Mesenchymal stem cell (in vitro differentiated cells and primary cell): Measurements from ENCODE around the gene CD81.

Experiments
- DNase-seq: peaks from one replicate; pipeline ENCODE4 v3.0.0-alpha.2; 2013
- H2AFZ ChIP-seq: one replicate; pipeline ENCODE4 v1.6.1; 2013; ENCODE audit warnings: low read depth, mild to moderate bottlenecking, control low read depth, inconsistent platforms, low read length, moderate library complexity
- H2AK5ac ChIP-seq: 2 replicates; pipeline ENCODE4 v1.6.1; 2013; ENCODE audit warnings: low read length, moderate library complexity, mild to moderate bottlenecking, inconsistent platforms; ENCODE audit not compliant: severe bottlenecking
- H2BK120ac ChIP-seq: one replicate; pipeline ENCODE4 v1.6.1; 2013; ENCODE audit warnings: low read depth, mild to moderate bottlenecking, inconsistent platforms, low read length, moderate library complexity
- H2BK12ac ChIP-seq, 2 experiments: one replicate each; pipeline ENCODE4 v1.6.1; 2013; ENCODE audit warnings: inconsistent platforms in 2 of 2, low read length in 2 of 2, mild to moderate bottlenecking in 2 of 2, moderate library complexity in 2 of 2, control low read depth in 1 of 2
- H2BK15ac ChIP-seq: one replicate; pipeline ENCODE4 v1.6.1; 2013; ENCODE audit warnings: mild to moderate bottlenecking, low read depth, inconsistent platforms; ENCODE audit not compliant: poor library complexity, severe bottlenecking
- H2BK5ac ChIP-seq: 2 replicates; pipeline ENCODE4 v1.6.1; 2013; ENCODE audit warnings: low read depth, mild to moderate bottlenecking, low read length, control low read depth, inconsistent platforms; ENCODE audit not compliant: poor library complexity, severe bottlenecking
- H3K14ac ChIP-seq, 2 experiments: one replicate each; pipeline ENCODE4 v1.6.1; 2013; ENCODE audit warnings: inconsistent platforms in 2 of 2, low read length in 2 of 2, control low read depth in 1 of 2, mild to moderate bottlenecking in 1 of 2, moderate library complexity in 1 of 2
- H3K18ac ChIP-seq, 2 experiments: one replicate each; pipeline ENCODE4 v1.6.1; 2013; ENCODE audit warnings: inconsistent platforms in 2 of 2, low read length in 2 of 2, control low read depth in 1 of 2, low read depth in 1 of 2, mild to moderate bottlenecking in 1 of 2
- H3K23ac ChIP-seq, 2 experiments: one replicate each; pipeline ENCODE4 v1.6.1; 2013; ENCODE audit warnings: inconsistent platforms in 2 of 2, low read length in 2 of 2, mild to moderate bottlenecking in 2 of 2, moderate library complexity in 2 of 2, control low read depth in 1 of 2
- H3K27ac ChIP-seq: 2 replicates; pipeline ENCODE4 v1.5.1; 2013; ENCODE audit warnings: mild to moderate bottlenecking, moderate library complexity, low read length, control low read depth, inconsistent platforms; ENCODE audit not compliant: poor library complexity, severe bottlenecking
- H3K27me3 ChIP-seq, 2 experiments: 2 replicates each; pipeline versions ENCODE4 v1.6.1 to v1.7.0; 2013; ENCODE audit warnings: low read length in 2 of 2, mild to moderate bottlenecking in 2 of 2, moderate library complexity in 2 of 2, control low read depth in 1 of 2, inconsistent platforms in 1 of 2; ENCODE audit not compliant: control insufficient read depth in 1 of 2, insufficient read depth in 1 of 2
- H3K36me3 ChIP-seq, 2 experiments: 2 replicates each; pipeline versions ENCODE4 v1.6.1 to v1.7.0; 2013; ENCODE audit warnings: low read length in 2 of 2, control low read depth in 1 of 2, inconsistent platforms in 1 of 2, low read depth in 1 of 2, mild to moderate bottlenecking in 1 of 2; ENCODE audit not compliant: insufficient read depth in 2 of 2, control insufficient read depth in 1 of 2
- H3K4ac ChIP-seq, 2 experiments: one replicate each; pipeline ENCODE4 v1.6.1; 2013; ENCODE audit warnings: inconsistent platforms in 2 of 2, low read length in 2 of 2, mild to moderate bottlenecking in 2 of 2, moderate library complexity in 2 of 2, control low read depth in 1 of 2, low read depth in 1 of 2
- H3K4me1 ChIP-seq: 2 replicates; pipeline ENCODE4 v1.6.1; 2013; ENCODE audit warnings: low read depth, low read length, control low read depth; ENCODE audit not compliant: control insufficient read depth, insufficient read depth
- H3K4me2 ChIP-seq: 2 replicates; pipeline ENCODE4 v1.6.1; 2013; ENCODE audit warnings: low read length, mild to moderate bottlenecking, inconsistent platforms; ENCODE audit not compliant: poor library complexity, severe bottlenecking
- H3K4me3 ChIP-seq, 2 experiments: 2 replicates each; pipeline versions ENCODE4 v1.5.1 to v1.7.0; 2013; ENCODE audit warnings: low read length in 2 of 2, mild to moderate bottlenecking in 2 of 2, control low read depth in 1 of 2, low read depth in 1 of 2; ENCODE audit not compliant: insufficient read depth in 1 of 2
- H3K79me1 ChIP-seq: replicated peaks from 2 replicates; pipeline ENCODE4 v1.6.1; 2013; ENCODE audit warnings: mild to moderate bottlenecking, control low read depth, low read length, inconsistent platforms; ENCODE audit not compliant: poor library complexity, severe bottlenecking
- H3K9ac ChIP-seq: 2 replicates; pipeline ENCODE4 v1.7.0; 2013; ENCODE audit warnings: mild to moderate bottlenecking, low read length, moderate library complexity
- H3K9me3 ChIP-seq: 2 replicates; pipeline ENCODE4 v1.7.0; 2013; ENCODE audit warnings: mild to moderate bottlenecking, low read length; ENCODE audit not compliant: control insufficient read depth
- H4K8ac ChIP-seq: one replicate; pipeline ENCODE4 v1.6.1; 2013; ENCODE audit warnings: inconsistent platforms, mild to moderate bottlenecking, low read length, moderate library complexity
- H4K91ac ChIP-seq: one replicate; pipeline ENCODE4 v1.6.1; 2013; ENCODE audit warnings: mild to moderate bottlenecking, low read length, inconsistent platforms
- WGBS: methylation state at CpG from one replicate; pipeline ENCODE4 v1.1.7; 2013; ENCODE audit warnings: mixed read lengths; 5-methylcytosine and 5-hydroxymethylcytosine counted together

CD81 gene

DNA sequence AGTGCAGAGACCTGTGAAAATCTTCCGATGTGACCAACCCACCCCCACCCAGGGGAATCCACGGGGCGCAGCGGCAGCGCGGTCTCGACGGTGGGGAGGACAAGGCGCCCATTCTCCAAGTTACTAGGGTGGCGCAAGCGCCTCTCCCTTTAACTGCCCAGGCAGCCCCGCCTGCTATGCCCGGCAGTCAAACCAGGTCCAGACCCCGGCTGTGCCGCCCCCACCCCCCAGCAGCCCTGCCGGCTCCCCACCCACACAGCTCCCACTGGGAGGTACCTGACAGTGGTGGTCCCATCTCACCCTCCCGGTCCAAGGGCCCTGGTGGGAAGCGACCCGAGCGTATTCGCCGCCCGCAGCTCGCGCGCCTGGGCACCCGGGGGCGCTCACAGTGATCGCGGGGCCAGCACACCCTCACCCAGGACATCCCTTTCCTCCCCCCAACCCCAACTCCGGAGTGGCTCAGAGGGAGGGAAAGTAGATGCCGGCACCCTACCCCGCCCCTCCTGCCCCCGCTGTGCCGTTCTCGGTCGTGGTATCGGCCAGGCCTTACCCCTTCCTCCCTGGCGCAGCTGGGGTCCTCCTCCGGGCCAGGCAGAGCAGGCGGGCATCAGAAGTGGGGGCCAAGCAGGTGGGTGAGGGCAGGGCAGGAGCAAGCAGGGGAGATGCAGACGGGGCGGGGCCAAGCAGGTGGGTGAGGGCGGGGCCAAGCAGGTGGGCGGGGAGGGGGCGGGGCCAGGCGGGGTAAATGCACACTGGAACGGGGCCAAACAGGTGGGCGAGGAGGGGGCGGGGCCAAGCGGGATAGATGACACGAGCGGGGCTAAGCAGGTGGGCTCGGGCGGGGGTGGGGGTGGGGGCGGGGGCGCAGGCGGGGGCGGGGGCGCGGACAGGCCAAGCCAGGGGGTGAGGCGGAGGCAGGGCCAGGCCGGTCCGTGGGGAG is 67.0 kb downstream of the CD81 start, which contains the start of gene TRPM5:
Gene TRPM5 (minus strand): TSS at position 634 of the 940 bp plus-strand sequence. CDS start 21,478 bp downstream, outside the sequence.
- no peaks in the 10 kb centered on the region for H3K79me1 ChIP-seq
- H3K4me1 ChIP-seq = peaks cover 9% of the 10 kb centered on the region
- DNase-seq = no peak
- no peak within 1 kb of the TSS for H3K18ac ChIP-seq
- no peak within 1 kb of the TSS for H3K4ac ChIP-seq
- no peaks in the 10 kb centered on the region for H3K36me3 ChIP-seq
- H2BK120ac ChIP-seq = no peak within 1 kb of the TSS
- no peak within 1 kb of the TSS for H2BK5ac ChIP-seq
- H3K27me3 ChIP-seq = peaks cover 76 to 79% of the 10 kb centered on the region in 2 experiments
- peaks cover 3% of the 10 kb centered on the region for H3K9me3 ChIP-seq
- peak within 1 kb of the TSS; percentile 40 for H3K4me2 ChIP-seq
- no peak within 1 kb of the TSS for H2AFZ ChIP-seq
- no peak within 1 kb of the TSS for H3K14ac ChIP-seq
- H4K8ac ChIP-seq = no peak within 1 kb of the TSS
- no peak within 1 kb of the TSS for H3K9ac ChIP-seq
- H2BK12ac ChIP-seq = no peak within 1 kb of the TSS
- WGBS = 29% methylated on average over 36 of the region's 64 CpGs
- no peak within 1 kb of the TSS for H2BK15ac ChIP-seq
- H3K23ac ChIP-seq = no peak within 1 kb of the TSS
- no peak within 1 kb of the TSS for H3K27ac ChIP-seq
- no peak within 1 kb of the TSS for H4K91ac ChIP-seq
- H3K4me3 ChIP-seq = no peak within 1 kb of the TSS
- no peak within 1 kb of the TSS for H2AK5ac ChIP-seq

- Histone ChIP-seq H3K18ac (no peak within 1 kb of the TSS), H3K4ac (no peak within 1 kb of the TSS), H3K23ac (no peak within 1 kb of the TSS), H3K4me1 (peaks cover 9% of the 10 kb centered on the region), H4K91ac (no peak within 1 kb of the TSS), H3K27me3 (peaks cover 77 to 79% of the 10 kb centered on the region in 2 experiments), H3K9me3 (no peaks in the 10 kb centered on the region), H3K27ac (no peak within 1 kb of the TSS), H2BK12ac (no peak within 1 kb of the TSS), H3K36me3 (no peaks in the 10 kb centered on the region), H3K9ac (no peak within 1 kb of the TSS), H2BK5ac (no peak within 1 kb of the TSS), H4K8ac (no peak within 1 kb of the TSS), H3K4me3 (no peak within 1 kb of the TSS), H3K4me2 (peak within 1 kb of the TSS; percentile 40), H3K79me1 (no peaks in the 10 kb centered on the region), H2AFZ (no peak within 1 kb of the TSS), H2BK15ac (no peak within 1 kb of the TSS), H2BK120ac (no peak within 1 kb of the TSS), H2AK5ac (no peak within 1 kb of the TSS), H3K14ac (no peak within 1 kb of the TSS)
- no peak for DNase-seq
- 4% methylated on average over 86 of the region's 116 CpGs for WGBS
Observed at GRCh38 chr11:2444821-2445745, 68.0 kb downstream of the CD81 start, which contains the start of gene KCNQ1. KCNQ1 (plus strand) TSS chr11:2445008; CDS start chr11:2445099, 91 bp downstream.

DNA sequence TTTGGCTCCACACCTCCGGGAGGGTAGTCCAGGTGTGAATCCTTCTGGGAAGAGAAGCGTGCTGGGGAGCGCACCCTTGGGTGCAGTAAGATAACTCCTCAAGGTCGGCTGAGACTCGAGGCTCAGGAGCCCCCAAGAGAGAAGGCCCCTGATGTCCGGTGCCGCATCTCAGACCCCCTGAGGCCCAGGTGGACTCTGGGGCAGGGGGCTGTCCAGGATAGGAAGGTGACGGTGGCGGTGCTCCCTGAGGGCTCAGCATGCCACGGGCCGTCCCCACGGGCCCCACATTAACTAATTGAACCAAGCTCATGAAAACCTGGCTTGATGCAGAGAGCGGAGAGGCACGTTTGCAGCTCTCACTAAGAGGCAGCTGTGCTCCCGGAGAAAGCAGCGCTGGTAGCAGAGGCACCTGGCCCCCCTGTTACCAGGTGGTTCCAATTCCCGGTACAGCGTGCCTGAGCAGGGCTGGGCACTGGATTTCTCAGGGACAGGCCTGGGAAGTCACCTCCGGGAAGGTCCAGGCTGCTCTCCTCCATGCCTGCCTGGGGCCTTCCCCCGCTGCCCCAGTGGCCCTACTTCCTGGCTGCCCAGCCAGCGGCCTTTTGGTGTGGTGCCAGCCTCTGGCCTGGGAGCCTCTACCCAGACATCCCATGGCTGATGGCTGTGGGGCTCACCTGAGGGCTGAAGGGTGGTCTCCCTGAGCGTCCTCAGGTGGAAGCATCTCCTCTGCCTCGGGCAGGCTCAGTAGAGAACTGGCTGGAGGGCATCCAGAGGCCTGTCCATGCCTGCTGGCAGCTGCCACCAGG is 68.8 kb downstream of the CD81 start:
- Histone ChIP-seq H2BK120ac (no peak overlapping the region), H3K9ac (no peak overlapping the region), H4K8ac (no peak overlapping the region), H3K18ac (no peak overlapping the region), H3K23ac (no peak overlapping the region), H3K4me3 (no peak overlapping the region), H4K91ac (no peak overlapping the region), H3K36me3 (no peaks in the 10 kb centered on the region), H2BK15ac (no peak overlapping the region), H3K4me1 (peaks cover 9% of the 10 kb centered on the region), H3K27me3 (peaks cover 77 to 78% of the 10 kb centered on the region in 2 experiments), H3K9me3 (no peaks in the 10 kb centered on the region), H3K4ac (no peak overlapping the region), H3K27ac (no peak overlapping the region), H3K4me2 (no peak overlapping the region), H2BK12ac (no peak overlapping the region), H3K79me1 (no peaks in the 10 kb centered on the region), H3K14ac (no peak overlapping the region), H2BK5ac (no peak overlapping the region), H2AFZ (no peak overlapping the region), H2AK5ac (no peak overlapping the region)
- DNase-seq = no peak
- WGBS = 61% methylated on average over 23 of the region's 23 CpGs
